HG03565 (cell line): ENCODE measurements around the gene UGT1A6.

ENCODE experiments used
- ATAC-seq: cut with Tn5 transposase; IDR thresholded peaks from one replicate; pipeline ENCODE4 v1.9.1; 2021; ENCODE audit warnings: mild to moderate bottlenecking, moderate library complexity; ENCODE audit not compliant: unreplicated experiment

UGT1A6 gene

DNA sequence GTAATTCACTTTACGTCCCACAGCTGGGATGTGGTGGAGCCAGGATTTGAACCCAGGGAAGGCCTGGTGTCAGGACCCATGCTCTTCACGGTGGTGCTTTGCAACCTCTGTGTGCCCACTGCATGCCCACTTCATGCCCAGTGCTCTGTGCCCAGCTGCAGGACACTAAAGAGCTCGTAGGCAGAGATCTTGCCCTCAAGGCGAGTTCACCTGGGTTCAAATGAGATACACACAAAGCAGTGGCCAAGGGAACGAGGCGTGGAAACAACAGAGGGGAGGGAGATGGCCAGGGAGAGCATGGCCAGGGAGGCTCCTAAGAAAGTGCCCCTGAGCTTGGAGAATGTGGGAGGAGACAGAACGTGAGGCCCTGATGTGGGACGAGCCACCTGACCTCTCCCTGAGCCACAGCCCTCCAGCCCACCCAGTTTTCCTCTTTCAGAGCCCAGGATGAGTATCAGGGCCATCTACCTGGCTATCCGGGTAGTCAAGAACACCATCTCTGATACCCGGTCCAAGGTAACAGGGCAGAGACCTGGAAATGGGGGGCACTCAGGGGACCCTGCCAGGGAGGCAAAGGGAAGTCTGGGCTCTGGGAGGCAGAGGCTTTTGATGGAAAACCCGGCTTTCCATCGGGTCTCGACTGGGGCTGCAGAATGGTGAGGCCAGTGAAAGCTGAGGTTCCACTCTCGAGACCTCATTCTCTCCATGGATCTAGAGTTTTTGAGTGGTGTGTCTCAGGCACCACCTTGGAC, 105.8 kb downstream of the UGT1A6 start:
- ATAC-seq, result no peak

DNA sequence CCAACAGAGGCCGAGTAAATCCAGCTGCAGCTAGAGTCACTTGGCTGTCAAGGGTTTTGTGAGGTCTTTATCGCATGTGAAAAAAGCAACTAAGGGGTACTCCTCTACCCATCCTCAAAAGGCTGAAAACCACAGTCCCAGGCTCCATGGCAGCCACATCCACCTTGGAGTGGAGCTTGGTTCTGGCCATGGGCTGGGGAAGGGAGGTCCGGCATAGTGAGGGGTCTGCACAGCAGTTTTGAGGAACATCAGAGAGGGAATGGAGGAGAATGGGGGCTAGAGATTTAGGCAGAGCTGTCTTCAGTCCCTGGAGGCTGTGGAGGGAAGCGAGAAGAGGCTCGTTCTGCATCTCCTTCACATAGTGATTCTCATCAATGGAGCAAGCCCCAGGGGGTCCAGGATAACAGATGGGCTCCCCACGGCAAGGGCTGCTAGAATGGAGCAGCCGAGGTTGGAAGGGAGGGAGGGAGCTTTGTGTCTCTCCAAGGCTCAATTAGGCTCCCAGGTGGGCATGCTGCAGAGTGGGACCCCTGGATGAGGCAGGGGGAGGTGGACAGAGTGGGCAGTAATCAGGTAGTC, 106.5 kb downstream of the UGT1A6 start:
- ATAC-seq, result no peak

DNA sequence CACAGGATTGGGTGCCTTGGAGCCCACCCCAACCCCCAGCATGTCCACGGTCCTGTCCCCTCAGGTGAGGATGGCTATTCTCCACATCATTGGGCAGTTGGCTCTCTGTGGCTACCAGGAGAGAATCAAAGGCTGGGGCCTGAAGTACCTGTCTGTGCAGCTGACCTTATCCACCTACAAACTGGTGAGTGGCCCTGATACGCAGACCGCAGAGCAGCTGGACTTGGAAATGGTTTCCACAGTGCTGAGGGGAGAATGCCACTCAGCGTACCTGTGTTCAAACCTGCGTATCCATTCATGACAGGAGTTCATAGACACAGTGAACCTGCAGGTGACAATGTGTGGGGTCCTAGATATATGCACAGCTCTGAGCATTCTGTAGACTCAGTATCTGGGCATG, 107.0 kb downstream of the UGT1A6 start:
- ATAC-seq, result no peak

DNA sequence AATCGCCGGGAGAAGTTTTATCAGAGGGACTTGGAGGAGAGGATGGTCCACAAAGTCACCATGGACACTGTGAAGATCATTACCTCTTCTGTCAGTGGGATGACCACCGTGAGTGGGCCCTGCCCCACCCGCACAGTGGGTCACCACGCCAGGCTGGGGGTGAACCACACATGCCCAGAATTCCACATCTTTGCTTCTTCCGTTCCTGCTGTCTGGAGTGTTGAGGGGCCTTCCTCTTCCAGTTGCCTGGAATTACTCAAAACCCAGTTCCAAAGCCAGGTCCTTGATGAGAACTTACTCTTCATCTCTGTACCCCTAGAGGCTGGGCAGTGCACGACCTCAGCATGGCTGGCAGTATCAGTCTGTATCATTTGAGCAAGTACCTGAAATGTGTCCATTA, 107.5 kb downstream of the UGT1A6 start:
- ATAC-seq, result no peak

DNA sequence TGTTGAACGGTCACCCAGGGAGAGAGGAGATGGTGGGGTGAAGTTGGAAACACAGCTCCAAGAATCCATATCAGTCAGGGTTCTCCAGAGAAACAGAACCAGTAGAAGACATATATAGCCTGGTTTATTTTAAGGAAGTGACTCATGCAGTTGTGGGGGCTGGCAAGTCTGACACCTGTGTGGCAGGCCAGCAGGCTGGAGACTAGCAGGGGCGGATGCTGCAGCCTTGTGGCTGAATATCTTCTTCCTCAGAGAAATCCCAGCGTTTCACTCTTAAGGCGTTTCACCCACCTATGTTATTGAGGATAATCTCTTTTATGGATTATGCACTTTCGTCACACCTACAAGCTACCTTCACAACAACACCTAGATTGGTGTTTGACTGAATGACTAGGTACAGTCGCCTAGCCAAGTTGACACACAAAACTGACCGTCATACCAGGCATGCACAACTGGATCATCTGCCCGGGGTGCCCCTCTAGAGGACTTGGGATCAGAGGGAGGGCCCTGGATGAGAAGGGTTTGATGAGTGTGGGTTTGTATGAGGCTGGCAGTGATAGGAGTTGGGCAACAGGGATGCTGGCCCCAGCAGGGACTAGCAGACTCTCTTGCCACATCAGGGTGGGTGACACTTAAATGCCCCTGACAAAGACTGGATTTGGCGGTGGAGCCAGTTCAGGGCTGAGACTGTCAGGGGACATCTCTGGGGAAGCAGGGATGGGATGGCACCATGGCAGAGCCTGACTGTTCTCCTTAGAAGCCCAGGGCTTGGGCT, 108.9 kb downstream of the UGT1A6 start:
- peak; percentile 43 for ATAC-seq

DNA sequence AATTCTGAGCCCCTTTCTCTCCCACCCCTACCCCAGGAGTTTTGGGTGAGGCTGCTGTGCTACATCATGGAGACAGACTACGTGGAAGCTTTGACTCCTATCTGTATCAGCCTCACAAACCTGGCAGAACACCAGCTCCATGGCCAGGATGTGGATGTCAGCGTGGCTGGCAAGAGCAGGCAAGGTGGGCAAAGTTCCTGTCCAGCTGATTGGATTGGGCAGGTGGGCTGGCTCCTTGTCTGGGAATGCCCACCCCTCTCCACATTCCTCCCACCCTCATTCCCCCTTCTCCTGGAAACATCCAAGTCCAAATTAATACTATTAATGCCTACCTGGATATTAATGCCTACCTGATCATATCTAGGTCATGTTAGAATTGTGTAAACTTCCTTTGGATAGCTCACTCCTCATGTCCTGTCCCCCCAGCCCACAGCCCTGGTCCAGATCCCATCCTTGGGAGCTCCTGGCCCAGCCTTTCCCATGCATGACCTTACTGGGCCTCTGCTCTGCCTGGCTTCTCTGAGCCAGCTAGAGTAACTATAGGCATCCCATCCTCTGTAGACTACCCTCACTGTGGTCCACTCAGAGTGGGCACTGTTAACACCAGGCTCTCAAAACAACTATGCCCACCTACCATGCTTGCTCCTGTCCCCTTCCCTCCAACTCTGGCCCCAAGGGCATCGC, 109.6 kb downstream of the UGT1A6 start:
- ATAC-seq, result no peak

- no peak for ATAC-seq
Observed at GRCh38 chr2:233803292-233803911, 110.7 kb downstream of the UGT1A6 start.

DNA sequence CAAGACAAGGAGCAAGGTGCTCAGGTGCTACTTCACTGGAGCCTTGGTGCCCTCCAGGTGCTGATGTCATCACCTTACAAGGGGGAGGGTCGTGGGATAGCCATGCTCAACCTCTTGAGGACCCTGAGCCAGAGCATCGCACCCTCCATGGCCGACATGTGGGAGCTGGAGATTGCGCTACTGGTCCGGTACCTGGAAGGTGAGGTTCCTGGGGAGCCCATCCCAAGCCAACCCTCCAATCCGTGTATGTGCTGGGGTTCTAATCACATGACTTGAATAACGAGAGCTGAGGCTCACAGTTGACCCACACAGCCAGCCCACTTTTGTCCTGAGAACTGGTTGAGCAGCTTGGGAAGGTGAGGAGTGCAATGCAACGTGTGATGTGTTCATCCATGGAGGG, 111.3 kb downstream of the UGT1A6 start:
- no peak for ATAC-seq

DNA sequence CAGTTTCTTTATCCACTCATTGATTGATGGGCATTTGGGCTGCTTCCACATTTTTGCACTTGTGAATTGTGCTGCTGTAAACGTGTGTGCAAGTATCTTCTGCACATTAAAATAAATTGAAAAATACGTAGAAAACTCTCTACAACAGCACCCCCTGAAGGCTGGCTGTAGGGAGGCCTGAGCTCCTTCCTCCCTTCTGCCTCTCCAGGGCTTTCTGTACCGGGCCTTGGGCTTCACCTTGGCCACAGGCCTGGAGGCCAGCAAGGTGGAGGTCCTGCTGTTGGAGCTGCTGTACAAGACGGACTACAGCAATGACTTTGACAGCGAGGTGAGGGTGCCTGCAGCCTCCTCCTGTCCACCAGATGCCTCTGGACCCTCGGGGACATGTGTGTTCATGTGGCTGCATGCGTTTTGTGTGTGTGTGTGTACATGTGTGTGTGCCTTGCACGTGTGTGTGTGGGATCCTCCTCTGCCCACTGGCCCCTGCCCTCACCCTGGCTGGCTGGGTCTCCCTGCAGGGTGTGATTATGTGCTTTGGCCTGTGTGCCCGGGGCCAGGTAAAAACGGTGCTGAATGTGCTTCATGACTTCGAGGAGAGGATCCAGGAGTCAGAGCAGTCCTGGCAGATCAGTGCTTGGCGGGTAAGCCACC, 114.7 kb downstream of the UGT1A6 start:
- no peak for ATAC-seq

GRCh38 chr2:233807966-233808935, 115.6 kb downstream of the UGT1A6 start:
- ATAC-seq, result no peak

GRCh38 chr2:233810385-233810784, 117.7 kb downstream of the UGT1A6 start:
- ATAC-seq, result no peak

- ATAC-seq, result no peak
Observed at GRCh38 chr2:233811087-233811486, 118.4 kb downstream of the UGT1A6 start.

DNA sequence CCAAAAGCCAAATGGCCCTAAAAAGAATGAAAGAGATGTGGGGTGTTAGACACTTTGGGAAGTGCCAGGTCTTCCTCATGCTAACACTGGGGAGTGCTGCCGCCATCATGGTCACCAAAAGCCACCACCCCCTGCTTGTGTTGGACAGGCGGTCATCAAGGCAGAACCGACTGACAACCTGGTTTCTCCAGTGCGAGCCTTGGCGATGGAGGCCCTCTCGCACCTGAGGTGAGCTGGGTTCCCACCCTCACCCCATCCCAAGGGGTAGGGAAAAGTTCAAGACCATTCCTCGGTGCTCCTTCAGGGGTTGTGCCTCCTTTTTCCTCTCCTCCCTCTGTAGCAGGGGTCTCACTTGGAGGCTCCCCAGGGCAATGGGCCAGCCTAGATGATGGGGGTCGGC, 119.0 kb downstream of the UGT1A6 start:
- no peak for ATAC-seq

GRCh38 chr2:233813236-233814055, 120.8 kb downstream of the UGT1A6 start:
- ATAC-seq, result no peak

- no peak for ATAC-seq
Observed at GRCh38 chr2:233814056-233814835, 121.6 kb downstream of the UGT1A6 start.

DNA sequence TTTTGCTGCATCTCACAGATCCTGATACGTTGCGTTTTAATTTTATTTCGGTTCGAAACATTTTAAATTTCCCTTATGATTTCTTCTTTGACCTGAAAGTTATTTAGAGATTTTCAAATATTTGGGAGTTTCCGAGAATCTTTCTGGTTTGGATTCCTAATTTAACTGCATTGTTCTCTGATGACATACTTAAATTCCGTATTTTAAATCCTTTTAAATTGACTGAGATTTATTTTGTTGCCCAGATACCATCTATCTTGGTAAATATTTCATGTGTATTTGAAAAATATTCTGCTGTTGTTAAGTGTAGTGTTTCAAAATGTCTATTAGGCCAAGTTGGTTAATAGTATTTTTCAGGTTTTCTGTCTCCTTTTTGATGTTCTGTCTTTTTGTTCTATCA, 123.2 kb downstream of the UGT1A6 start:
- no peak for ATAC-seq

- ATAC-seq, result no peak
Observed at GRCh38 chr2:233816334-233816733, 123.6 kb downstream of the UGT1A6 start.

- ATAC-seq, result no peak
Observed at GRCh38 chr2:233816771-233817170, 124.1 kb downstream of the UGT1A6 start.
